Measurements from ENCODE around the gene PICK1. TPM values are rescaled to one million over a fixed set of nuclear protein-coding genes. Genes with fewer than 3 reads are reported as not detected.

The PICK1 gene
- total and polyA plus RNA-seq, 2 of the 4 experiments (the other 2 are of a cell fraction) = 16.5 to 21.0 TPM

DNA sequence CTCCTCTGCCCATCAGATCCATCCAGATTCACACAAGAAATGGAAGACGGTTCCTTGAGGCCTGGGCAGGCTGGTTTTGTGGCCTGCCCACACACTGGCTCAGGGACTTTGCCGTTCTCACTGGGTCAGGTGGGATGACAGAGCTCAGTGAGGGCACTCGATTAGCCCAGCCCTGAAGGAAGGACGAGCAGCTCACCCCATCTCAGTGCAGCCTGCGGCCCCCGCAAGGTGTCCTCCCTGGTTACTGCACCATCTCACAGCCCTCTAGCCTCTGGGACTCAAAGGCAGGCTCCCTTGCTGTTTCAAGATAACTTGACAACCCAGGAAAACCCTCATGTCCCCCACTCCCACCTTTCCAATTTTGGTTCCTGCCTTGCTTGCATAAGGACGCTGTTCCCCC, 22.6 kb downstream of the PICK1 start:
- in situ Hi-C loops (cut with MboI; ENCODE audit: low sequenced_read_pairs) (no loop called here), dilution Hi-C loops (cut with HindIII; ENCODE audit: low sequenced_read_pairs, unreplicated experiment) (no loop called here), intact Hi-C loops (cut with micrococcal nuclease) (no loop called here)
- TF ChIP-seq POLR2A (IDR thresholded peaks at IDR 0.05; ENCODE audit: low read depth, low read length) (no peak), SMC3 (IDR thresholded peaks at IDR 0.05; ENCODE audit: low read depth, low read length) (no peak), MAZ (IDR thresholded peaks at IDR 0.05; ENCODE audit: borderline replicate concordance, low read depth, low read length) (no peak), CEBPB (IDR thresholded peaks at IDR 0.05; ENCODE audit: low read depth, low read length) (no peak), NFE2L2 (IDR thresholded peaks at IDR 0.05; ENCODE audit: low read depth, low read length) (no peak), CHD1 (IDR thresholded peaks at IDR 0.05; ENCODE audit: low read depth, low read length) (no peak), RFX5 (IDR thresholded peaks at IDR 0.05; ENCODE audit: low read depth, low read length) (no peak), RAD21 (IDR thresholded peaks at IDR 0.05; ENCODE audit: low read length) (no peak), MXI1 (IDR thresholded peaks at IDR 0.05; ENCODE audit: borderline replicate concordance, low read depth, low read length) (no peak), BHLHE40 (IDR thresholded peaks at IDR 0.05; ENCODE audit: low read depth, low read length) (no peak), MAFK (IDR thresholded peaks at IDR 0.05; ENCODE audit: low read depth, low read length) (no peak), RCOR1 (IDR thresholded peaks at IDR 0.05; ENCODE audit: insufficient replicate concordance, low read length) (no peak), FOS (IDR thresholded peaks at IDR 0.05; ENCODE audit: low read depth, low read length) (no peak)
- TF ChIP-seq, protein P1, sequence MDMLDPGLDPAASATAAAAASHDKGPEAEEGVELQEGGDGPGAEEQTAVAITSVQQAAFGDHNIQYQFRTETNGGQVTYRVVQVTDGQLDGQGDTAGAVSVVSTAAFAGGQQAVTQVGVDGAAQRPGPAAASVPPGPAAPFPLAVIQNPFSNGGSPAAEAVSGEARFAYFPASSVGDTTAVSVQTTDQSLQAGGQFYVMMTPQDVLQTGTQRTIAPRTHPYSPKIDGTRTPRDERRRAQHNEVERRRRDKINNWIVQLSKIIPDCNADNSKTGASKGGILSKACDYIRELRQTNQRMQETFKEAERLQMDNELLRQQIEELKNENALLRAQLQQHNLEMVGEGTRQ (IDR thresholded peaks at IDR 0.05; ENCODE audit: low read depth, low read length) = no peak
- TF ChIP-seq, protein P2, sequence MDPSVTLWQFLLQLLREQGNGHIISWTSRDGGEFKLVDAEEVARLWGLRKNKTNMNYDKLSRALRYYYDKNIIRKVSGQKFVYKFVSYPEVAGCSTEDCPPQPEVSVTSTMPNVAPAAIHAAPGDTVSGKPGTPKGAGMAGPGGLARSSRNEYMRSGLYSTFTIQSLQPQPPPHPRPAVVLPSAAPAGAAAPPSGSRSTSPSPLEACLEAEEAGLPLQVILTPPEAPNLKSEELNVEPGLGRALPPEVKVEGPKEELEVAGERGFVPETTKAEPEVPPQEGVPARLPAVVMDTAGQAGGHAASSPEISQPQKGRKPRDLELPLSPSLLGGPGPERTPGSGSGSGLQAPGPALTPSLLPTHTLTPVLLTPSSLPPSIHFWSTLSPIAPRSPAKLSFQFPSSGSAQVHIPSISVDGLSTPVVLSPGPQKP (IDR thresholded peaks at IDR 0.05; ENCODE audit: borderline replicate concordance, low read depth, low read length) = no peak
- TF ChIP-seq, protein P3, sequence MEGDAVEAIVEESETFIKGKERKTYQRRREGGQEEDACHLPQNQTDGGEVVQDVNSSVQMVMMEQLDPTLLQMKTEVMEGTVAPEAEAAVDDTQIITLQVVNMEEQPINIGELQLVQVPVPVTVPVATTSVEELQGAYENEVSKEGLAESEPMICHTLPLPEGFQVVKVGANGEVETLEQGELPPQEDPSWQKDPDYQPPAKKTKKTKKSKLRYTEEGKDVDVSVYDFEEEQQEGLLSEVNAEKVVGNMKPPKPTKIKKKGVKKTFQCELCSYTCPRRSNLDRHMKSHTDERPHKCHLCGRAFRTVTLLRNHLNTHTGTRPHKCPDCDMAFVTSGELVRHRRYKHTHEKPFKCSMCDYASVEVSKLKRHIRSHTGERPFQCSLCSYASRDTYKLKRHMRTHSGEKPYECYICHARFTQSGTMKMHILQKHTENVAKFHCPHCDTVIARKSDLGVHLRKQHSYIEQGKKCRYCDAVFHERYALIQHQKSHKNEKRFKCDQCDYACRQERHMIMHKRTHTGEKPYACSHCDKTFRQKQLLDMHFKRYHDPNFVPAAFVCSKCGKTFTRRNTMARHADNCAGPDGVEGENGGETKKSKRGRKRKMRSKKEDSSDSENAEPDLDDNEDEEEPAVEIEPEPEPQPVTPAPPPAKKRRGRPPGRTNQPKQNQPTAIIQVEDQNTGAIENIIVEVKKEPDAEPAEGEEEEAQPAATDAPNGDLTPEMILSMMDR (conservative IDR thresholded peaks at IDR 0.05; ENCODE audit: low read depth, low read length) = no peak
- peak overlapping the region; percentile 23 for H2AFZ ChIP-seq (replicated peaks; ENCODE audit: low read length, poor library complexity)
- peak overlapping the region; percentile 82 for H2AK9ac ChIP-seq (replicated peaks; ENCODE audit: low read depth, low read length, poor library complexity)
- DNase-seq (no peak), ATAC-seq (ENCODE audit: low read depth) (no peak)
- H2AK5ac ChIP-seq (ENCODE audit: low read depth, low read length) = no peak overlapping the region; the same call in 1 of the 2 replicates
- no peak overlapping the region for H3K4ac ChIP-seq (ENCODE audit: low read depth, low read length)
- H2BK120ac ChIP-seq (ENCODE audit: low read depth, low read length) = no peak overlapping the region
- H3K36me3 ChIP-seq (ENCODE audit: control insufficient read depth, insufficient read depth, low read length) = peaks cover under 1% of the 10 kb centered on the region; the same call in 1 of the 2 replicates
- no TSS peak for BruUV-seq (replicated peaks)
- H3K18ac ChIP-seq (ENCODE audit: low read depth, low read length) = no peak overlapping the region
- H3K4me1 ChIP-seq (ENCODE audit: control insufficient read depth, insufficient read depth, low read length) = no peaks in the 10 kb centered on the region; the same call in 1 of the 2 replicates
- no peak overlapping the region for H4K5ac ChIP-seq (ENCODE audit: low read depth, low read length)
- H3K9me1 ChIP-seq (ENCODE audit: insufficient read depth, low read length) = 0 out of 2 replicates have a peak, but pooled peaks cover 6% of the 10 kb centered on the region
- no peak overlapping the region for H4K91ac ChIP-seq (ENCODE audit: insufficient read depth, low read depth, low read length)
- H3K14ac ChIP-seq (replicated peaks; ENCODE audit: low read depth, low read length) = no peak overlapping the region
- H3K9me3 ChIP-seq (ENCODE audit: control insufficient read depth, insufficient read depth, low read length) = no peaks in the 10 kb centered on the region
- H3K9ac ChIP-seq (ENCODE audit: low read depth, low read length) = no peak overlapping the region
- POLR2A ChIA-PET (ENCODE audit: unreplicated experiment) = no interaction called here
- no peak overlapping the region for H4K8ac ChIP-seq (ENCODE audit: low read depth in 2 of 2, low read length in 2 of 2)
- no peaks in the 10 kb centered on the region for H4K20me1 ChIP-seq (ENCODE audit: insufficient read depth, low read length)
- no peak overlapping the region for H3K23ac ChIP-seq (ENCODE audit: low read depth, low read length)
- no peak overlapping the region for H3K4me3 ChIP-seq (ENCODE audit: insufficient read depth, low read depth, low read length)
- H3K4me2 ChIP-seq (ENCODE audit: low read depth, low read length) = no peak overlapping the region
- peaks cover 34% of the 10 kb centered on the region for H3K27me3 ChIP-seq (ENCODE audit: control insufficient read depth, insufficient read depth, low read length)
- no peak overlapping the region for H2BK15ac ChIP-seq (ENCODE audit: low read depth, low read length)
- H3K56ac ChIP-seq (ENCODE audit: extremely low read depth, insufficient read depth, low read length) = no peak overlapping the region
- no peak overlapping the region for H3K27ac ChIP-seq (ENCODE audit: insufficient read depth, low read length)
- H2BK20ac ChIP-seq (ENCODE audit: low read depth, low read length) = no peak overlapping the region
- 71% methylated on average over 5 of the region's 7 CpGs; no CpG with 5 or more reads in 1 of the 2 experiments for WGBS, 2 experiments (ENCODE audit: extremely low coverage in 2 of 2, insufficient read length in 1 of 2)
- H2BK5ac ChIP-seq (ENCODE audit: low read depth, low read length, poor library complexity, severe bottlenecking) = no peak overlapping the region
- CTCF ChIA-PET = no interaction called here
- H3K79me1 ChIP-seq (ENCODE audit: low read depth in 1 of 2, low read length in 2 of 2) = no peaks in the 10 kb centered on the region

Data from IMR-90 (cell line).